ENCODE measurements around the gene WNT2B.
"Not testable (repeated sequence)": the region's sequence is repeated elsewhere in the genome, so short reads cannot be mapped to it uniquely, and the experiment has no call there.

WNT2B gene

DNA sequence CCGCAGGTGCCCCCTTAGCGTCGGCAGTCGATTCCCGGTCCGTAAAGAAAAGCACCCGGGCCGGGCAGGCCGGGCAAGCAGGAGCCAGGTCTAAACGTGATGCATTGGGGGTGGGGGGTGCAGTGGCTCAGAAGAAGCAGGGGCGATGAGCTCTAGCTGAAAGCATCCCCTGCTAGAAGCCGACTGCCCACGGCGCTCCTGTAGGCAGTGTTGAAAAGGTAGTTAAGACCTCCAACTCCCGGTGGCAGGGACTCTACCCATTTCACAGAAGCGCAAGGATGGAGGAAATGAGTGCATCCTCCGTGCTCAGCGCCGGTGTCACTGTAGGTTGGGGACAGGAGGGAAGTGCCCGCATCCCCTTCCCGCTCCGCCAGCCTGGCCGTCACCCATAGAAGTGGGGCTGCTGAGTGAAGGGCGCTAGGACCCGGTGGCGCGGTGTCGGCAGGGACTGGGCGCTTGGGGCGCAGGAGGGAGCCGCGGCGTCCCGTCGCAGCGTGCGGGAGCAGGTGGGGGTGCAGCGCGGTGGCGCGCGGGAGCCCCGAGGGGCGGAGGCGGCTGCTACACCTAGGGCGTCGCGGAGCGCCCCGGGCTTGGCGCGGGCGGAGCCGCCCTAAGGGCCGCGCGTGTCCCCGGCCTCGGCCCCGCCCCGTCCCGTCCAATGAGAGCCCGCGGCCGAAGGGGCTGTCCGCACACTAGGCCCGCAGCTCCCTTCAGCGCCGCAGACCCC is at the start of gene WNT2B:
TSS of gene WNT2B (plus strand) at position 688 of the 727 bp plus-strand sequence. CDS start 298 bp downstream, outside the sequence.
- DNase-seq (ENCODE audit: low read depth), result no peak

DNA sequence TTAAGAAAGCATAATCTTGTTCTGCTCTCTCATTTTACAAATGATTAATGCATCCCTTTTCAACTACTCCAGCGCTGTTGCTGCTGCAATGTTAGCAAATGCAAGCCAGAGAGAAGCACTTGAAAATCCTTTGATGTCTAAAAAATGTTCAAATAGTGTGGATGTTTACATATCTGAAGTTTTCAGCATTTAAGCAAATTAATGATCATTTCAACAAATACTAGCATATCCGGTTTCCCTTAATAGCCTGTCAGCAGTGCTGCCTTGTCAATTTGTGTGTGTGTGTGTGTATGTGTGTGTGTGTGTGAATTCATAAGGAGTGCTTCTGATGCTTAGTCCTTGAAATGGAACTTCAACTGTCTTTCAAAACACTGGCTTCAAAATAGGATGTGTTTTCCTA is 48.1 kb upstream of the WNT2B start:
- no peak for DNase-seq (ENCODE audit: low read depth)

DNA sequence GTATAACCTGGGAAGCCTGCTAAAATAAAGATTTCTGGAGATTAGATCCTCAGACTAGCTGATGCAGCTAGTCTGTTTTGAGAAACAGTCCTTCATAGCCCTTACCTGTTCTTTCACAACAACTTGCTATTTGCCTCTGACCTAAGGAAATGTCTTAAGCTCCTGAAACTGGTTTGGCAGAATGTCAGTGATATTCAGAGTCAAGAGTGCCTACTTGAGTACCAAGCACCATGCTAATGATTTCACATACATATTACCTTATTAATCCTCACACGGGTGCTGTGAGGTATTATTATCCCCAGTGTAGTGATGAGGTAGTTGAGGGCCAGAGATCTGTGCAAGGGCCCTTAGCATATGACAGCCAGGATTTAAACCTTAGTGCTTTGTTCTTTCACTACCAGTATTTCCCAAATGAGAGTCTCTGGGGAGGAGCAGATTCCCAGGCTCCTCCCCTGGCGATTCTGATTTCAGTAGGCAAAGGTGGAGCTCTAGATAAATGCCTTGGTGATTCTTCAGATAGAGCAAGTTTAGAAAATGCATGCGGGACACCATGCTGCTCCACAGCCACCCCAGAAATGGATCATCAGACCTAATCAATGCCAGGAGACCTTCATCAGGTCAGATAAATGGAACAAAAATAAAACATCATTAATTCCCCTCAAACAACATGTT is 47.4 kb upstream of the WNT2B start:
- DNase-seq (ENCODE audit: low read depth), result no peak

DNA sequence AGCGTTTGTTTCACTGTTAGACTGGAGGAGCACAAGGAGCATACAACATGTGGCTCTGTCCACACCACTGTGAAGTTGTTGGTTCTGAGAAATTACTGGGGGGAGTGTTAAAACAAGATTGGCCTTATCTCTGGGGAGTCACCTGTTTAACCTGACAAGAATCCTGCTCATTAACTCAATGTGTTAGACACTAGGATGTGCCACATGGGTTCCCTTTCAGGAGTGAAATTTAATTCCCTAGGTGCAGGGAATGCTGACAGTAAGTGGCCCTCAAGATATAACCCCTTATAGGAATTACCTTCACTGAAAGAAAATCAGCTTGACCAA is 45.8 kb upstream of the WNT2B start:
- no peak for DNase-seq (ENCODE audit: low read depth)

DNA sequence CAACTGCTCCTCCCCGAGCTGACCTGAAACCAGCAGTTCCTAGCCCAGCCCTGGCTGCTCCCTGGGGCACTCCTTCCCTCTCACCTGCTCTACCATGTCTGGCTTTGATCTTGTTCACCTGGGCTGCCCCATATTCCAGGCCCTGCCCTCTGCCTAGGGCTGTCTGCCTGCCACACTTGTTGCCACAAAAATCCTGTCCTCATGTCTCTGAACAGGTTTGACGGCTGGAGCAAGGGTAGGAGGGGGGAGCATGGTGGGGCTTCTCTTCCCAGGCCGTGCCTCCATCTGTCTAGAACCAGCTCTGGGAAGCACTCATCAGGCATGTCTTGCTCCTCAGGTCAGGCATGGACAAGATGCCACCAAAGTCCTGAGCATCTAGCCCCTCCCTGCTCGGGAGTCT is 44.3 kb upstream of the WNT2B start:
- DNase-seq (ENCODE audit: low read depth), result no peak

DNA sequence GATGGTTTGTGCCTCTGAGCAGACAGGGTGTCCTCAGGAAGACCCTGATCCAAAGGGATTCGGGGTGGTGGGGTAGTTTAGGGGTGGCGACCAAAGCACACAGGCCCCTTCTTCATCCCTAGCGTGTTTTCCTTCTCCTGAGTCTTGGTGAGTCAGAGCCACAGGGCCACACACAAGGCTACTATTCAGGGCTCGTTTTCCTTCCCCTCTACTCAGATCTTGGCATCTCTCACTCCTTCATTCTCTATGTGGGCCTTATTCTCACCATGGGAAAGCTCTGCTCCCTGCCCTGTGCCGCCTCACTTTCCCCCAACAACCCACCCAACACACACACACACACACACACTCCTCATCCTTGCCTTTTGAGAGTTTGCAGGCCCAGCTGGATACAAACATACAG is 43.6 kb upstream of the WNT2B start:
- peak; percentile 31 for DNase-seq (ENCODE audit: low read depth)

DNA sequence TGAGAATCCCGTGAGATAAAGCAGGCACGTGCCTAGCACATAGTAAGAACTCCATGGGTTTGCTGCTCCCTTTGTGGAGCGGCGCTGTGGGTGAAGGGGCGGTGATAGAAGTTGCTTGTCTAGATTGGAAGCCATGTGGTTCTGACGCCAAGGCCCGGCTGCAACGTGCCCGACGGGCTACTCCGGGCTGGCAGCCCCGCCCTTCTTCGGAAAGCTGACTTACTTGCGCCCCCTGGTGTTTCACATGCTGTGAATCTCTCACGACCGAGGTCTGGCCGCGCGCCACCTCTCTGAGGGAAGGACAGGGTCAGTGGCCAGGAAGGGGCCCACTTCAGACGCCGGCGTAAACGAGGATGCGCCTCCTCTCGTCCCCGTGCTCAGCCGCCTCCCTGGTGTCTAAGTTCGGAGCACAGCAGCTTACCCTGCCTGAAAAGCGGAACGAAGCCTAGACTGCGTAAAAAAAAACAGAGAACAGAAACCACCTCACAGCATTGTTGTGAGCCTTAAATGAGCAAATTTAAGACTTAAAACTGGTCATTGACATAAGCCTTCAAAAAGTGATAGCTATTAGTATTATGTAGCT is 42.6 kb upstream of the WNT2B start:
- DNase-seq (ENCODE audit: low read depth), result peak; percentile 91

DNA sequence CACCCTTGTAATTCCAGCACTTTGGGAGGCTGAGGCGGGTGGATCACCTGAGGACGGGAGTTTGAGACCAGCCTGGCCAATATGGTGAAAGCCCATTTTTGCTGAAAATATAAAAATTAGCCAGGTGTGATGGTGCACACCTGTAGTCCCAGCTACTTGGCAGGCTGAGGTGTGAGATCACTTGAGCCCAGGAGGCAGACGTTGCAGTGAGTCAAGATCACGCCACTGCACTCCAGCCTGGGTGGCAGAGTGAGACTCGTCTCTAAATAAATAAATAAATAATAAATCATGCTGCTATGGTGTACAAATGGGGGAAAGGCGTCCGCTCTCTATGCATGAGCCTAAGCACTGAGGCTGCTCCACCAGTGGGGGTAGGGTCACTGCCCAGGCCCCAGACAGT is 38.4 kb upstream of the WNT2B start:
- not testable (repeated sequence) for DNase-seq (ENCODE audit: low read depth)

DNA sequence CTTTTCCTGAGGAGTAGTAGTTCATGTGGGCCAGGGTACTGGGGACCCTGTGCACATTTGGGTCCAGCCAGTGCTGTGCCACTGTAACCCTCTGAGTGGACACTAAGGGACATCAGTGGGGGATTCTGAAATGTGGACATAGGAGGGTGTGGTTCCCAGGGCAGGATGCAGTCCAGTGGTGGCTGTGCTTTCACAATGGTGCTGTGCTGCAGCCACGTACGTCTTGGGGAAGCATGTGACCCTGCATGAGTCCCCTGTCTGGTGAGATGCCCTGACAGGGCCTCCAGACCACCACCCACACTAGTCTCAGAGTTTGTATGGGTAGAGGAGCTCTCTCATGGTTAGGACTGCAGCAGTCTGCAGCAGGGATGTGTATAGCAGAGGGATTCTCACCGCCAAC is 37.8 kb upstream of the WNT2B start:
- DNase-seq (ENCODE audit: low read depth), result no peak

DNA sequence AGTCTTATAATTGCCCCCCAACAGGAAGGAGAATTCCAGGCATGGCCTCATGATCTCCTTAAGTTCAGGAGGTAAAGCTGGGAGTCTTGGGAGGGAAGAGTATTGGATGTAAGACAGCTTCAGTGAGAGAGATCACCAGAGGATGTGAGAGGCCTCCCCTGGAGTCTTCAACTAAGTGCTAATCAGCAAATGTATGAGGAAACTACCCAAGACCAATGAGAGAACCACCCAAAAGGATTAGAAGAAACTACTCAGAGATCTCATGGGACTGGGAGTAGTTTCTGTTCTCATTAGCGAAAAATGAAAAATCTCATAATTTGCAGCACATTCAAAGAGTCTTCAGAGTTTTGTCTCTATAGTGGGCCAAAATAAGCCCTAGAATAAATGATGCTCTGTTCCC is 36.6 kb upstream of the WNT2B start:
- DNase-seq (ENCODE audit: low read depth), result no peak

DNA sequence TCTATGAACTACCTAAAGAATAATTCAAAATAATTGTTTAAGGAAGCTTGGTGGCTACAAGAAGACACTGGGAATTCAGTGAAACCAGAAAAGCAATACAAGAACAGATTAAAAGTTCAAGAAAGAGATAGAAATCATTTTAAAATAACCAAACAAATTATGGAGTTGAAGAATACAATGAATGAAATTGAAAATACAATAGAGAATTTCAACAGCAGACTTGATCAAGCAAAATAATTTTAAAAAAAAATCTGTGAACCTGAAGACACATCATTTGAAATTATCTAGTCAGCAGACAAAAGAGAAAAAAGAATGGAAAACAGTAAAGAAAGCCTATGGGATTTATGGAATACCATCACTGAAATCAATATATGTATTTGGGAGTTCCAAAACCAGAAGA is 31.2 kb upstream of the WNT2B start:
- no peak for DNase-seq (ENCODE audit: low read depth)

DNA sequence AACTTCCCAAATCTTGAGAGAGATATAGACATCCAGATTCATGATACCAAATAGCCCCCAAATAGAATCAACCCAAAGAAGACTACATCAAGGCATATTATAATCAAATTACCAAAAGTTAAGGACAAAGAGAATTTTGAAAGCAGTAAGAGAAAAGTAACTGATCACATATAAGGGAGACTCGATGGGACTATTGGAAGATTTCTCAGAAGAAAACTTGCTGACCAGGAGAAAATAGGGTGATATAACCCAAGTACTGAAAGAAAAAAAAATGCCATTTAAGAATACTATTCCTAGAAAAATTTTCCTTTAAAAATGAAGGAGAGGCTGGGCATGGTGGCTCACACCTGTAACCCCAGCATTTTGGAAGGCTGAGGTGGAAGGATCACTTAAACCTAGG is 30.5 kb upstream of the WNT2B start:
- DNase-seq (ENCODE audit: low read depth), result no peak

DNA sequence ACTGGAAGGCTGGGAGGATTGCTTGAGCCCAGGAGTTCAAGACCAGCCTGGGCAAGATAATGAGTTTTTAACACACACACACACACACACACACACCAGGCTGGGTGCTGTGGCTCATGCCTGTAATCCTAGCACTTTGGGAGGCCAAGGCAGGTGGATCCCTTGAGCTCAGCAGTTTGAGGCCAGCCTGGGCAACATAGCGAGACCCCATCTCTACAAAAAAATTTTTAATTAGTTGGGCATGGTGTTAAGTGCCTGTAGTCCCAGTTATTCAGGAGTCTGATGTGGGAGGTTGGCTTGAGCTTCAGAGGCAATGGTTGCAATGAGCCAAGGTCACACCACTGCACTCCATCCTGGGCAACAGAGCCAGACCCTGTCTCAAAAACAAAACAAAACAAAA is 22.7 kb upstream of the WNT2B start:
- not testable (repeated sequence) for DNase-seq (ENCODE audit: low read depth)

DNA sequence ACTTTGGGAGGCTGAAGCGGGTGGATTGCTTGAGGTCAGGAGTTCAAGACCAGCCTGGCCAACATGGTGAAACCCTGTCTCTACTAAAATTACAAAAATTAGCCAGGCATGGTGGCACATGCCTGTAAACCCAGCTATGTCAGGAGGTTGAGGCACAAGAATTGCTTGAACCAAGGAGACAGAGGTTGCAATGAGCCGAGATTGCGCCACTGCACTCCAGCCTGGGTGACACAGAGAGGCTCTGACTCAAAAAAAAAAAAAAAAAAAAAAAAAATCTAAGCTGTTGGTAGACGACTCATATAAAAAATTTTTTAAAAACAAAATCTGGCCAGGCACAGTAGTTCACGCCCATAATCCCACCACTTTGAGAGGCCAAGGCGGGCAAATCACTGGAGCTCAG is 21.1 kb upstream of the WNT2B start:
- not testable (repeated sequence) for DNase-seq (ENCODE audit: low read depth)

DNA sequence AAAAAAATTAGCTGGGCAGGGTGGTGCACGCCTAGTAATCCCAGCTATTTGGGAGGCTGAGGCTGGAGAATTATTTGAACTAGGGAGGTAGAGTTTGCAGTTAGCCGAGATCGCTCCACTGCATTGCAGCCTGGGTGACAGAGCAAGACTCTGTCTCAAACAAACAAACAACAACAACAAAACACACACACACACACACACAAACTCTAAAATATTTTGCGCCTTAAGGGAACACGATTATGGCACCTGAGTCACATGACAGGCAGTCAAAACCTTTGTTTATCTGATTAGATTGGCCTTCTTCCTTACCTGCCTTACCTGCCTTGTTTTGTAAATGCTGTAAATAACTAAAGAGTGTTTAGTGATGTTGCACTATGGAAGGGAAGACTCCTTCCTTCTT is 20.6 kb upstream of the WNT2B start:
- no peak for DNase-seq (ENCODE audit: low read depth)

DNA sequence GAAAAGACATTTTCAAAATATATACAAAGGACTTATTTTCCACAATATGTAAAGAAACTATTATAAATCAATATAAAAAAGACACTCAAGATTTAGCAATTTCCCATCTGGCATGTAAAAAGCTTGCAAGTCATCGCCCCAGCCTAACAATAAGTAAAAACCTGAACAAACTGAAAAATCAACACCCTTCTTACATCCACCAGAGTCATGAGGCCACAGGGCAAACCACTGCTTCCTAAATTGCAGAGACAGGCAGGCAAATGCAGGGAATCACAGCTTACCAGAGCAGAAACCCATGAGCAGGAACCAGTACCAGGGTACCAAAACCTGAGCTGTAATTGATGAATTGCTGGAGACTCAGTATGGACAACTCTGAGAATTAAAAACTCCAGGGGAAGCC is 16.7 kb upstream of the WNT2B start:
- DNase-seq (ENCODE audit: low read depth), result no peak

DNA sequence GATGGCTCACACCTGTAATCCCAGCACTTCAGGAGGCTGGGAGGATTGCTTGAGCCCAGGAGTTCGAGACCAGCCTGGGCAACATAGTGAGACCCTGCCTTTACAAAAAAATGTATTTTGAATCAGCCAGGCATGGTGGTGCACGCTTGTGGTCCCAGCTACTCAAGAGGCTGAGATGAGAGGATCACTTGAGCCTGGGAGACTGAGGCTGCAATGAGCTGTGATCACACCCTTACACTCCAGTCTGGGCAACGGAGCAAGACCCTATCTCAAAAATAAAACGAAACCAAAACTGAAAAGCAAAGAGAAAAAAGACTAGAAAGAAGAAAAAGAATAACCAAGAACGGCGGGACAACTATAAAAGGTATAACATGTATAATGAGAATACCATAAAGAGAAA is 15.4 kb upstream of the WNT2B start:
- DNase-seq (ENCODE audit: low read depth), result no peak

DNA sequence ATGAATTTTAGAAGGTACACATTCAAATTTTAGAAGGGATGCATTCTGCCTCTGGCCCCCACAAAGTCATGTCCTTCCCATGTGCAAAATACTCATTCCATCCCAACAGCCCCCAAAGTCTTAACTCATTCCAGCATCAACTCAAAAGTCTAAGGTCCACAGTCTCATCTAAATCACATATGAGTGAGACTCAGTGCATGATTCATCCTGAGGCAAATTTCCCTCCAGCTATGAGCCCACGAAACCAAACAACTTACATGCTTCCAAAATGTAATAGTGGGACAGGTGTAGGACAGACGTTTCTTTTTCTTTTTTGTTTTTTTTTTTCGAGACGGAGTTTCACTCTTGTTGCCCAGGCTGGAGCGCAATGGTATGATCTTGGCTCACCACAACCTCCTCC is 12.5 kb upstream of the WNT2B start:
- DNase-seq (ENCODE audit: low read depth), result no peak

DNA sequence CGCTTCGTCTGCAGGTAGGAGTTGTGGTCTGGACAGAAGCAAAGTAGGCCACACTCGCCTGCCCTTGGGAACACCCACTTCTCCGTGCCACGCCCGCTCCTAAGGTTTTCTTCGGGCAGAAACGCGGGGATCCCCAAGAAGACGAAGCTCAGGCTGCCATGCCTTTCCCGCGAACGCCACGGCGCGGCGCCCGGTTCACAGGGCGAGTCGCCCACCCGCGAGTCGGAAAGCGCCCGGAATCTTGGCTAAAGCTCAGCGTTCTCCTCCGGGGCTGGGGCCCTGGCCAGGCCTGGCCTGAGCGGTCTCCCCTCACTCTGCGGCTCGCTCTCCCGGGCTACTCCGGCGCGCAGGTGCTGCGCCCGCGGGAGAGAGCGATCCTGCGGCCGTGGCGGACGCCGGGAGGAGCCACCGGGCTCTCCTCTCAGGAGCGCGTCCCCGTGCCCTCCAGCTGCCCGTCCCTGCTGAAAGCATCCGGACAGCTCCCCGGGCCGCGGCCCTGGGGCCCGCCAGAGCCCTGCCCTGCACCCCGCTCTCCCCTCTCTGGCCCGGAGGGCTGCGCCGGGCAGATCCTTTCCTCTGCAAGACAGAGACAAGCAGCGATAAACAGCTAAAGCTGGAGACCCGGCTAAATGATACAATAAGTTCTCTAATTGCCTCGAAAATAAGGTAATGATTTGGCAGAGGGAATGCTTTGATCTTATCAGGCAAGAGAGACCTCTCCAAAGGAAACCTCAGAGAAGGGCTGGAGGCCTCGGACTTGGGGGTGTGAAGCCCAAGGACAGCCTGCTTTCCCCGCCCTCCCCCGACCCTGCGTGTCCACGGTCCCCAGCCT is 6.7 kb upstream of the WNT2B start:
- DNase-seq (ENCODE audit: low read depth), result peak; percentile 52

DNA sequence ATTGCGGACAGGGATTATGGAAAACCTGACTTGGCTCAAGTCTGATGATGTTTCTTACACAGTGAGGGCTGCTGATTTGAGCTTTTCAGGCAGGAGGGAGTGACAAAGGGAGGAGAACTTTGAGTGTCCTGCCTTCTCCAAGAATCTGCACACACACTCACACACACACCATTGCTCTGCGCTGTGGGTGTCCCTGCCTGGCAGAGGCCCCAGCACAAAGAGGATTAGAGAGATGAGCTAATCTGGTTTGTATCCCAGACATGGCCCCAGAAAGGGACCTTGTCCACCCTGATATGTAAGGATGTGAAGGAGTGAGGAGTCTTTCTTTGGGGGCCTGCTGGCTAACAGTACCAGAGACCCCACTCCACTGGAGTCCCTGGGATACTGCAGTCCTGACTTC is 5.9 kb upstream of the WNT2B start:
- no peak for DNase-seq (ENCODE audit: low read depth)

DNA sequence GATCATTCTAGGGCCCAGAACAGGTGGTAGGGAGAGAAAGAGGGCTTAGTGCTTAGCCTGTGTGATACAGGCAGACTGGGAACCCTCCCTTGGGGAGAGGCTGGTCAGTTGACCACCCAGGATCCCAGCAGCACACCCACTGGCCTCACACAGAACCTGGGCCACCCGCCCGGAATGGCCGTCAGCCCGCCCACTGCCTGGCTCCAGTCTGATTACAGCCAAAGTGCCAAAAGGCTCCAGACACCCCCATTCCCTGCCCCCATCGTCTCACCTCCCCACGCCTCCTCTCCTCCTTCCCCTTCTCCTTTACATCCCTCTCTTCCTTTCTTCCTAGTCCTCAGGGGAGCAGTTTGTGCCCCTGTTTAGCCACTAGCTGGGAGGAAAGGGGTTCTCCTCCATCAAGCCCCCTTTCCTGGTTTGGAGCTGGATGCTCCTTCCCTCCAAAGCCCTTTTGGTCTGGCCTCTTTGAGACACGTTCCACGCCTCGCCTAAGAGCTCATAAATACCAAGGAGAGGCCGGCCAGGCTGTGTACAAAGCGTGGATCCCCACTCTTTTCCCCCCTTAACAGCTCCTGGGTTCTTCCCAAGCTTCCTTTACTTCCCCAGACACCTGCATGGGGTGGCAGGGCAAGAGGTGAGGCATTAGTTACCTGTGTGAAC is 4.6 kb upstream of the WNT2B start:
- no peak for DNase-seq (ENCODE audit: low read depth)

DNA sequence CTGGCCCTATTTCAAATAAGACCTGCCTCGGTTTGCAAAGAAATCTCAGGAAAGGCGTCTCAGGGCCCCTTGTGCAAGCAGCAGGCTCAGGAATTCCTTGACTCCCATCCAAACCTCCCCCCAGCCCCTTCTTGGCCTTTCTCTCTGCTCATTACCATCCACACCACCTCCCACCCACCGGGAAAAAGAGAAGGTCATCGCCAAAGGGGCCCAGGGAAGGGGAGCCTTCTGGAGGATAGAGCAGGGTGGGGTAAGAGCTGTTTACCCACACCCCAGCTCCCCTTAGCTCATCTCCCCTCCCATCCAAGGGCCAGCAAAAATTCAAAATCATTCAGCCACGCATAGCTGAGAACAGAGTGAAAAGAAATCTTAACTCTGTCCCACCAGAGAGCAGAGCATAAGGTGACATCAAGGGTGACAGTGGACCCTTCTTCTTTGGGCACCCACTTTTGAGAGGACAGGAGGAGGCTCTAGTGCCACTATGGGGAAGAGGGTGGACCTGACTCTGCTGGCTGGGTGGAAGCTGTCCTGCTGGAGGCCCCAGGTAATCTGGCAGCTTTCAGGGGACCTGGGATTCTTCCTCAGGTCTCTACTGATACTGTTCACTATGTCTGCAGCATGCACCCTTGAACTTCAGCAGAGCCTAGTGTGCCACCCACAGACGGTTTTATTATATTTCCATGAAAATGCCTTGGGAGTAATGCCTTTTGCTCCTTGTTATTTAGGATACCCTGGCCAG is 3.9 kb upstream of the WNT2B start:
- no peak for DNase-seq (ENCODE audit: low read depth)

Measured in HS-27A (cell line).